22Rv1 (cell line): Measurements from ENCODE around the gene PGLYRP3.

Source experiments
- CTCF ChIP-seq: fragments of 450-650 bp; IDR thresholded peaks from 2 replicates; pipeline ENCODE4 v1.5.1; 2017; ENCODE audit warnings: mild to moderate bottlenecking
- ZFX ChIP-seq: fragments of 450-650 bp; IDR thresholded peaks from 2 replicates; pipeline ENCODE4 v1.6.1; 2017; ENCODE audit warnings: antibody characterized with exemption, borderline replicate concordance

GRCh38 chr1:153343040-153343681, 30.4 kb upstream of the PGLYRP3 start:
- TF ChIP-seq CTCF (no peak), ZFX (no peak)
